Body of pancreas (tissue), 4 donors: Measurements from ENCODE around the gene STX2.

Source experiments
- POLR2A ChIP-seq, 3 donors: fragments of 450-650 bp; IDR thresholded peaks; one replicate each; pipeline ENCODE4 v1.6.1; 2016; ENCODE audit warnings: antibody characterized with exemption in 3 of 3, mild to moderate bottlenecking in 2 of 3
- TF ChIP-seq, protein P1 (sequence below), 7 experiments: fragments of 450-650 bp in 4 of 7; fragments of 200-600 bp in 3 of 7; sonication (generic) in 3 of 7; IDR thresholded peaks; one replicate each; pipeline ENCODE4 v1.5.1; 2016 to 2019; ENCODE audit warnings: antibody characterized with exemption in 7 of 7

DNA sequence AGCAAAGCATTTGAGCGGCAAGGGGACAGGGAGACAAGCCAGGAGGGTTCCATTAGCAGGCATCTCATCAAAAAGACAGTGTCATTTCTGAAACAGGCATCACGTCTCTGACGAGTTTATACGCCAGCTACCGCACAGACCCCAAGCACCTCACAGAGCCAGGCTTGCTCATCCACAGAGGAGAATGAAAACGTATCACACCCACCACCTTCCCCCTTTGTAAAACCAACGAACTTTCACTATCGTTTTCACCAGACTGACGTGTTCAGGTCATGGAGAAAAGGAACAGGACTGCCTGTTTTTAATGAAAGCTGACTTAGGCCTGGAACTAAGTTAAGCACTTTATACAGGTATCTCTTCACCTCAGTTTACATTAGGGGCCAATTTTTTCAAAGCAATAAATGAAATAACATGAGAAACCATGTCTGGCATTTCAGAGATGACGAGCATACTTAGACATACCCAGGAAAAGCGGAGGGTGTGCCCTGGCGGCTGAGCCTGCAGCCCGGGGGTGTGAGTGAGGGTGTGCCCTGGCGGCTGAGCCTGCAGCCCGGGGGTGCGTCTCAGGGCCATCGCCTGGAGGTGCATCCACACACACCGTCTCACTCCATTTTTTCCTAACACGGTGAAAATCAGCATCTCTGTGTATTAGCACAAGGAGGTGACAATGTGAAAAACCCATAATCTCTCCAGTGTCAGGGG lies 41.9 kb downstream of the STX2 start:
- TF ChIP-seq, protein P1, sequence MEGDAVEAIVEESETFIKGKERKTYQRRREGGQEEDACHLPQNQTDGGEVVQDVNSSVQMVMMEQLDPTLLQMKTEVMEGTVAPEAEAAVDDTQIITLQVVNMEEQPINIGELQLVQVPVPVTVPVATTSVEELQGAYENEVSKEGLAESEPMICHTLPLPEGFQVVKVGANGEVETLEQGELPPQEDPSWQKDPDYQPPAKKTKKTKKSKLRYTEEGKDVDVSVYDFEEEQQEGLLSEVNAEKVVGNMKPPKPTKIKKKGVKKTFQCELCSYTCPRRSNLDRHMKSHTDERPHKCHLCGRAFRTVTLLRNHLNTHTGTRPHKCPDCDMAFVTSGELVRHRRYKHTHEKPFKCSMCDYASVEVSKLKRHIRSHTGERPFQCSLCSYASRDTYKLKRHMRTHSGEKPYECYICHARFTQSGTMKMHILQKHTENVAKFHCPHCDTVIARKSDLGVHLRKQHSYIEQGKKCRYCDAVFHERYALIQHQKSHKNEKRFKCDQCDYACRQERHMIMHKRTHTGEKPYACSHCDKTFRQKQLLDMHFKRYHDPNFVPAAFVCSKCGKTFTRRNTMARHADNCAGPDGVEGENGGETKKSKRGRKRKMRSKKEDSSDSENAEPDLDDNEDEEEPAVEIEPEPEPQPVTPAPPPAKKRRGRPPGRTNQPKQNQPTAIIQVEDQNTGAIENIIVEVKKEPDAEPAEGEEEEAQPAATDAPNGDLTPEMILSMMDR (IDR thresholded peaks at IDR 0.05): no peak
- TF ChIP-seq POLR2A (IDR thresholded peaks at IDR 0.05): no peak
